ENCODE data around the gene KCNG2.

The KCNG2 gene

DNA sequence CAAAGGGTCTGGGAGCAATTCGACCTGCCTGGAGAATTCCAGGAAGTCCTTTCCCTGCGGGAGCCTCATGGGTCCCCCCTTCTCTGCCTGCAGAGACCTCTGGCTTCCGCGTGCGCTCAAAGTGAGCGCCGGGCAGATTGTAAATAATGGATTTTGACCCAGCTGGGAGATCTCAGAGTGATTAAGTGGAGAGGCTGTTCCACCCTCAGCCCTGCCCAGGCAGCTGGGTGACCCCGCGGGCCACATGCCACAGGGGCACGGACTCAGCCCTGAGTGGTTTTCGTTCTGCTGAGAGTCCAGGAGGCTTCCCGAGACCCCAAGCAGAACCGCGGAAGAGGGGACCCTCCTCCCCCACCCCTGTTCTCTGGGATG lies 1.2 kb downstream of the KCNG2 start:
- no peak for DNase-seq (ENCODE audit: low read depth, low spot score)

DNA sequence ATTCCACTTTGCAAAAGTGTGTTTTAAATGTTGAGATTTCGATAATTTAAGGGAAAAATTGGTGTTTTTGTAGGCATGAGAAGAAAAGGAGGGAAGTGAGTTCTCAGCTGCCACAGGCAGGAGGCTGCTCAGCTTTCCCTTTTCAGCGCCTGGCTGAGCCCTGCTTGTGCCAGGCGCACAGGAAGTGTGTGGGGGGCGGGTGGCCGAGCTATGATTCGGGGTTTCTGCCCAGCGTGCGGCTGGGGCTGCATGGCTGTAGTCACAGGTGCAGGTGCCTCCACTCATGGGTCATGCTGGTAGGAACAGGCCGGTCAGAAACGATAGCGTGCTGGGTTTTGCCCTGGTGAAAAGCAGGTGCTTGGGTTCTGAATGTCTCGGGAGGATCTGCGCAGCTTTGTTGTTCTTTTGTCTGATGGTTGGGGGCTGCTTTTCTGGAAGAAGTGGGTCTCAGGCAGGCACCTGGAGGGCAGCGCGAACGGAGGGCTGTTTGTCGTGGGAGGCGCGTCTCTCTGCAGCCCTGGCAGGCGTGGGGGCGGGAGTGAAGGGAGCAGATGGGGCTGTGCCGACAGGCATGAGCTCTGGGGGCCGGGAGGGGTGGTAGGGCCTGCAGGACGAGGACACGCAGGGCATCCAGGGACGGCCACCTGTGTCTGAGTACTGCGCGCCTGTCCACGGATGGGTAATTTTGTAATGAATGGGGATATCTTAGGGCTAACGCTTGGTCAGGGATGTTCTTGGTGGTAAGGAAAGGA lies 2.1 kb downstream of the KCNG2 start:
- DNase-seq (ENCODE audit: low read depth, low spot score), result no peak

DNA sequence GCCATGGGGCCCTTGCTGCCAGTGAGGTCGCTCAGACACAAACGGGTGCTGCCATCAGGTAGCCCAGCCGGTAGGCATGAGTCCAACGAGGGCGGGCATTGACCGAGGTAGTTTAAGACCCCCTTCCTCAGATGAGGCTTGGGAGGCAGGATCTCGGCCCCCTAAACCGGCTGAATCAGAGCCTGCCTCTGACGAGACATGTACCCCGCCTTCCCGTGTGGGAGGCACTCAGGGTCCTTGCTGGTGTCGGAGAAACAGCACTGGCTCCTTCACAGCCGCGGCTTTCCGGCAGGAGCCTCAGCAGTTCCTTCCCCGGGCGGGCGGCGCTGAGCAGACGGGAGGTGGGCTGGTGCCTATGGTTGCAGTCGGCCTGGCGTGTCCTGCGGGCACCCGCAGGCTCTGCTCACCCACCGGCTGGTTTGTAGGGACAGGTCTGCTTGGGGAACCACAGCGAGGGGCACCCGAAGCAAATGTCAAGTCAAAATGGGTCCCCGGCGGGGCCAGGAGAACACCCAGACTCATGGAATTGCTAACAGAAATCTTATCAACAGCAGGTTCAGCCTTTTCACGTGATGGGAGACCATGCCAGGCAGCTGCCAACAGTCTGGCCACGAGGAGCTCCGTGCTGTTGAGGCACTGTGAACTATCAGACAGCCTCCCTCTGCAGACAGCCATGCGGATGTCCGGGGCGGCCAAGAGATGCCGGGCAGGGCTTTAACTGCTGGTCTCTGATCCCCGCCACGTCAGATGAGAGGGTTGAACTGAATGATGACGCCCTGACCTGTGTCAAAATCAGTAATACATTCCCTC lies 2.8 kb downstream of the KCNG2 start:
- DNase-seq (ENCODE audit: low read depth, low spot score), result no peak

DNA sequence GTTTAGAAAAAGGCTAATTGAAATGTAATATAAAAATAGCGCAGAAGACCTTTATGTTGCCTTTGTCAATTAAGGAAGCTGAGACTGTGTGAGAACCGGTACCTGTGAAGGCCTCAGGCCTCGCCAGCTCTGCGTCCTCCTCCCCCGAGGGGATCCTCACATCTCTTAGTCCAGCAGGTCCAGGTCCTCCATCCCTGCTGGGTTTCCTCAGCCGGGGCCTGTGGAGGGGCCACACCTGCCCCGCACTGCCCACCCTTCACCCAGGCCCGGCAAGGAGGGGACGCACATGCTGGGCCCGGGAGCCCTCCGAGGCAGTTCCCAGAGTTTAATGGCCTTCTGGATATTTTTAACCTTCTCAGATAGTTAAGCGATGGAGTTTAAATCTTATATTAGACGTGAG lies 3.5 kb downstream of the KCNG2 start:
- DNase-seq (ENCODE audit: low read depth, low spot score), result no peak

DNA sequence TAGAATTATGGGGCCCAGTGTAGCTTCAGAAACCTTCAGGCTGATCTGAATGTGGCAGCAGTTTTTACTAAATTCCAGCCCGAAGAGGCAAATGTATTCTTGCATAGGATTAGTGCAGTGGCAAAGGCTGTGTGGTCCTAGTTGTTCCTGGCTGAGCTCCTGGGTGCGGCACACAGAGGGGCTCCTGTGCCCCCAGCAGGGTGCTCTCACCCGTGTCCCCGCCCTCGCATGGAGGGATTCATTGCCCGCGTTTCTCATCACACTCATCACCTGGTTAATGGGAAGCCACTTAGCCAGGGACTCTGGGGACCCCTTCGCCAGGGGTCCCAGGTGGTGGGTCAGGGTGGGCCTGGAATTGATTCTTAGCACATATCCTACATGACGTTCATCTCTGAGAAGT lies 3.9 kb downstream of the KCNG2 start:
- DNase-seq (ENCODE audit: low read depth, low spot score), result no peak

DNA sequence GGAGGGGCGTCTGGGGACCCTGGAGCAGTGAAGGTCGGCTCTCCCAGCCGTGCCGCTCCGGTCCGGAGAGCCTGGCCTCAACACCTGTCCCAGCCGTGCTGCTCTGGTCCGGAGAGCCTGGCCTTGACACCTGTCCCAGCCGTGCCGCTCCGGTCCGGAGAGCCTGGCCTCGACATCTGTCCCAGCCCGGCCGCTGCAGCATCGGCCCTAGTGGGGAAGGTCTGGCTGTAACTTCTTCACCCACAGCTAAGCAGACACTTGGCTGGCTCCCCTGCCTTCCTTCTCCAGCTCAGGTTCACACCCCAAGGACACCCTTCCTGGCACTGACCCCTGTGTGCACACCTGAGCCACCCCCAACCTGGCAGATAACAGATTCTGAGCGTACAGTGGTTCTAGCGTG lies 4.6 kb downstream of the KCNG2 start:
- no peak for DNase-seq (ENCODE audit: low read depth, low spot score)

DNA sequence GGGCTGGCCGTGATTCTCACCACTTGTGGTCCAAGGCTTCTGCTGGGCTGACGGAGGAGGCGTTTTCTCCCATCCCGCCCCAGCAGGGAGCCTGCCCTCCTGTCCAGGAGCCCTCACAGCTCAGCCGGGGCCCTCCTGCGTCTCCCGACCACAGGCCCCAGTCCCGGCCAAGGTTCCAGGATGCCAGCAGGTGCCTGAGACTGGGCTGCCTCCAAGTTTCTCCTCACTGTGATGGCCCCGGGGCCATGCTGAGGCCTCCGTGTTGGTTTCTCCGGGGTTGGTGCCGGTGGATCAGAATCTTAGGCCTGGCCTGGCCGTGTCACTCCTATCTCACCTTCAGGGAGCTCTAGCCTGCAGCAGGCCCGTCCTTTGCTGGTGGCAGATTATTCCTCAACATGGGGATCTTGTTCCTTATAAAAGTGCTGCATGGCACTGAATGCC lies 5.9 kb downstream of the KCNG2 start:
- DNase-seq (ENCODE audit: low read depth, low spot score), result no peak

DNA sequence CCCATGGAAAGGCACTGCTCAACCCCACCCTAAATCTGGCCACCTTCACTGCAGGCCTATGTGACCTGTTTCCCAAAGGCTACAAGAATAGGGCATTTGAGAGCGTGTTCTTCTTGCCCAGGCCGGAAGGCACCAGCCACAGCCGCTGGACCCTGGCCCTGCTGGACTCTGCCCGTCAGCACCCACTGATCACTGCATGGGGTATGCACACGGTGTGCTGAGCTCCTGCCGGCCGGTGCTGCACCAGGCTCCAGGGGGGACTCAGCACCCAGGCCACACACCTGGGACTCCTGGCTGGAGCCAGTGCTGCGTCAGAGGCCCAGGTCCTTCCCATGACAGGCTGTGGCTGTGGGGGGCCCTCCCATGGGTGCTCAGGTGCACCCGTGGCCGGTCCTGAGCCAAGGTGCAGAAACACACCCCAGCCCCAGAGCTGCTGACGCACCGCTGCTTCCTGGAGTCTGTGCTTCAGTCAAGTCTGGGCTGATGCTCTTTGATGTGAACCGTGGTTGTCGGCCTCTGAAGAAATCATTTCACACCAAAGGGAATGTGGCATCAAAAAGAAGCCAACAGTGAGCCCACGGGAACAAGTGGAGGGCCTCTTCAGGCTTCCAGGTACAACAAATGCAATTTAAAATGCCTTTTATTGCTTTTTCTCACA lies 6.5 kb downstream of the KCNG2 start:
- no peak for DNase-seq (ENCODE audit: low read depth, low spot score)

DNA sequence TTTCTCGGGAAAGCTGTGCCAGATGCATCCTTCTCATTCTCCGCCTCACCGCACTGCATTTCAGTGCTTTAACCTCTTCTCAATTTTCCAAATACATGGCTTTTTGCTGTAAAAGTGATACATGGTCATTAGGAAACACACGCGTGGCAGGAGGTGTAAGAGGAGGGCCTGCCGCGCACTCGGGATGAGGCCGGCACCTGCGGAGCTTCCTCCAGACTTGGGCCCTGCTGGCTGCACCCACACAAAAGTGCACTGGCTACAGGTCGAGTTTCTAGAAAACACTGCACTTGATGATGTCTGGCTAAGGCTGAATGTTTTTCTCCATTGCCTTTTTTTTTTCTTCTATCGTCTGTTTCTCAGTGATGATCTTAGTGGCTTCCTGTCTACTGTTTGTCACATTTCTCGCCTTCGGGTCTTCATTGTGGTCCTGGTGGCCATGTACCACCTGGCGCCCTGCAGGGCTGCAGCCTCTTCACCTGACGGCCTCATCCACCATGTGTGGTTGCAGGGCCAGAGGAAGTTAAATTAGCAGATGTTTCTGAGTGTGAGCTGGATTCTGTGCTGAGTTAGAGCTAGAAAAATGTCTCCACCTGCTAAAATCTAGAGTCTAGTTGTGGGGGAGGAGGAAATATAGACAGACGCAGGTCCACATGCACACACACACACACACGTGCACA lies 7.6 kb downstream of the KCNG2 start:
- DNase-seq (ENCODE audit: low read depth, low spot score), result no peak

DNA sequence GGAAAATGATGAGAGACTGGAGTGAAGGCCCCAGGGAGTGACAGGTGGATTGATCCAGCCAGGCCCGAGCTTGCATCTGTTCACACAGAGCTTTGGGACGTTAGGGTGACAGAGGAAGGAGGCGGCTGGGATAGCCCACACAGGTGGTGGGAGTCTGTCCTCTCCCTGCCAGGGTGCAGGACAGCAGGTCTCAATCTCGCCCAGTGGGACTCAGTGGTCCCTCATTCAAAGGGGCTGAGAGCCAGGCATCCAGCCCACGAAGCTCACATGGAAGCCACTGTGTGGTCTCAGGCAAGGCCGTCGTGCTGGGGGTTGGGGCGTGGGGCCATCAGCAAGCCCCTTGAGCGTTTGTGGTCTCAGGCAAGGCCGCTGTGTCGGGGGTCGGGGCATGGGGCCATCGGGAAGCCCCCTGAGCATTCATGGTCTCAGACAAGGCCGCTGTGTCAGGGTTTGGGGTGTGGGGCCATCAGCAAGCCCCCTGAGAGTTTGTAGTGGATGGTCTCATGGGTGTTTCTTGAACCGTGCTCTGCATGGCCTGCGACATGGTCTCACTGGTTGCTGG lies 8.3 kb downstream of the KCNG2 start:
- DNase-seq (ENCODE audit: low read depth, low spot score), result no peak

DNA sequence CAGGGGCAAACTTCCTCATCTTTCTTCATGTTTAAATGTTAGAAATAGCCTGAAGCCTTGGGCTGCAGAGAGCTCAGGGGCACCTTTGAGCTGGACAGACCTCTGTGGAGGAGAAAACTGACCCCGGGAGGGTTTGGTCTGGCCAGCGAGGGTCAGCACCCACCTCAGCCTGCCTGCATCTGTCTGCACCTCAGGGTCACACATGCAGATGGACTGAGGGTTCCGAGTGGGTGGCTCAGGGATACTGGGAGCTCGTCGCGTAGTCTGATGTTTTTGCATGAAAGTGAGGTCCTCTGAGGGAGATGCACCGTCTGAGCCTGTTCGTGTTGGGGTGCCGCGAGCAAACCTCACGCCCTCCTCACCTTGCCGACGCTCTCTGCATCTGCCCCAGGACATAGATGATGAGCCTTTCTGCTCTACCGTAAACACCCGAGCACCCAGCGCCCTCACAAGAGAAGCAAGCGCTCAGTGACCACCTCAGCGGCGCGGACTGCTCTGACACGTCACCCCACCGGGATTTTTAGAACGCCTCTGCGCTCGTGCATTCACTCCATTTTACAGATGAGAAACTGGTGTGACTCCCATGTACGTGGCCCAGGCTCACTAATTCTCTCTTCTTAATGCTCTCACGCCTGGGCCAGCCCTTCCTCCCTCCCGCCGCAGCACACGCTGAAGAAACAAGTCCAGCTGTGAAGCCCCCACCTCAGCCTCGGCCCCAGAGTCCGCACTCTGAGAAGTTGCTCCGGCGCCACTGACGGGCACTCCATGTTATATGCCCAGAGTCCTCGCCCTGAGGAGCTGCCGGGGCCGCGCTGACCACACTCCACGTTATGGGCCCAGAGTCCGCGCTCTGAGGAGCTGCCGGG lies 9.5 kb downstream of the KCNG2 start:
- DNase-seq (ENCODE audit: low read depth, low spot score), result no peak

DNA sequence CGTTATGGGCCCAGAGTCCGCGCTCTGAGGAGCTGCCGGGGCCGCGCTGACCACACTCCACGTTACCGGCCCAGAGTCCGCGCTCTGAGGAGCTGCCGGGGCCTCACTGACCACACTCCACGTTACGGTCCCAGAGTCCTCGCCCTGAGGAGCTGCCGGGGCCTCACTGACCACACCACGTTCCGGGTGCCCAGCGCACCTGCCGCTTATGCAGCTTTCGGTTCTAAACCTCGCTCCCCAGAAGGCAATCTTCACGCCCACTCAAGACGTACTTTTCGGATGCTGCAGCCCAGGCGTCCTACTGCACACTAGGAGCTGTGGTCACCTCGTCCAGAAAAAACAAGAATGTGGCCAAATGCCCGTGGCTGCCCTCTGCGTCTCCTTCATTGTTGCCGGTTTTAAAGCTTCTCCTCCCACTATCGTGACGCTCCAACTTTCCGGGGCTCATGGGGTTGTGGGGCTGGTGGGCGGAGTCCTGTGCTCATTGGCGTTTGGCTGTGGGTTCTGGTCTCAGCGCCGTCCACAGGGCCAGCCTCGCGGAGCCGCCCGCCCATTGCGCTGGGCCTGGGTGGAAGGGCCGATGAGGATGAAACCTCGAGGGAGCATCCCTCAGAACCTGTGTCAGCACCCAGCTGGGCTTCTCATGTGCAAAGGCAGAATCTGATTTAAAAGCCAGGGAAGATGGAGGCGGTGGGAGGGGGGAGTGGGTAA lies 11.9 kb downstream of the KCNG2 start:
- no peak for DNase-seq (ENCODE audit: low read depth, low spot score)

DNA sequence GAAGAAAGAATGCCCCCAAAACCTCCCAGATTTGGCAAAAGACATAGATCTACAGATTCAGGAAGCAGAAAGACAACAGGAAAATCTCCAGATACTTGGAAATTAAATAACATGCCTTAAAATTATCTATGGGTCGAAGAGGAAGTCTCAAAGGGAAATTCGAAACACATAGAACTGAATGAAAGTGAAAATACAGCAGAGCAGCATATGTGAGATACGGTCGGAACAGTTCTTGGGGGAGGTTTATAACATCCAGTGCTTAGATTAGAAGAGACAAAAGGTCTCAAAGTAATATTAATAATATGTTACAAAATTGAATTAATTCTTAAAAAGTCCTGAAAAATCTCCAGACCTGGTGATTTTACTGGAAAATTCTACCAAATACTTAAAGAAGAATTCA lies 14.3 kb downstream of the KCNG2 start:
- DNase-seq (ENCODE audit: low read depth, low spot score), result no peak

DNA sequence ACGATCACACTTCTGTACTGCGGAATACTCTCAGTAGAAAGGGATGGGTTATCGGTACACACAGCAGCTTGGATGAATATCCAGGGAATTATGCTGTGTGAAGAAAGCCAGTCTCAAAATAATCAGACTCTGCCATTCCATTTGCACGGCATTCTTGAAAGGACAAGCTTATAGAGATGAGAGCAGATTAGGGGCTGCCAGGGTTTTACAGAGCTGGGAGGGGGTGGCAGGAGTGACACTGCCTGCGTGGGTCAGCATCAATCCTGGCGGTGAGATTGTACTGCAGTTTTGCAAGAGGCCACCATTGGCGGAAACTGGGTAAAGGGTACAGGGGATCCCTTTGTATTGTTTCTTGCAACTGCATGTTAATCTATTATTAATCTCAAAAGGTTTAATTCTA lies 16.6 kb downstream of the KCNG2 start:
- DNase-seq (ENCODE audit: low read depth, low spot score), result no peak

DNA sequence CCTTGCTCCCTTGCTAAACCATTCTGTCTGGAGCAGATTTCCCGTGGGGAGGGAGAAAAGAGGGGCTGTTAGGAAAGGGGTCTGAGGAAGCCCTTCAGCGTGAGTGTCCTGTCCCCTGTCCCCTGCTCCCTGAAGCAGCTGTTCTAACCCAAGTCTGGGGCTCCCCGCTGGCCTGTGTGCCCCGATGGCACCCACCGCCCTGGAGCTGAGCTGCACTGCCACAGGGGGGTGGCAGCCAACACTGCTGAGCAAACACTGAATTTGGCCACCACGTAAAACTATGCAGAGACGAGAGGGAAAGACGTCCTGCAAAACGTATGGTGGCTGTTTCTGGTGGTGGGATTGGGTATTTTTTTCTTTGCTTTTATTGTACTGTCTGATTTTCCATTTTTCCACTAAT lies 17.9 kb downstream of the KCNG2 start:
- no peak for DNase-seq (ENCODE audit: low read depth, low spot score)

DNA sequence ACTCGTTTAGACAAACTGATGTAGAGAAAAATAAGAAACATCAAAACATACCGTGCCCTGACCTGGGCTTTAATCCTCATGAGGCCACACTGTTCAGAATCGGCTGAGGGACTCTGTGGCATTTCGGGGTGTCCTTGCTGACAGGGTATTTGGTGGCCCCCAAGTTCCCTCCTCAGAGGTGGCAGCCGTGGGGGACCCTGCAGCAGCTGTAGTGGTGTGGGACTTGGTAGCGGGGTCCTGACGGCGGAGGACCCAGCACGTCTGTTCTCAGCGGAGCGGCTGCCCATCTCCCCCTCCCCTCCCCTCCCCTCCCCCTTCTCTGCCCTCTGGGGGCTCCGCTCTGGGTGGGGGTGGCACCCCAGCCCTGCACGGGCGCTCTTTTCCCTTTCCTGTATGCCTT lies 18.4 kb downstream of the KCNG2 start:
- no peak for DNase-seq (ENCODE audit: low read depth, low spot score)

DNA sequence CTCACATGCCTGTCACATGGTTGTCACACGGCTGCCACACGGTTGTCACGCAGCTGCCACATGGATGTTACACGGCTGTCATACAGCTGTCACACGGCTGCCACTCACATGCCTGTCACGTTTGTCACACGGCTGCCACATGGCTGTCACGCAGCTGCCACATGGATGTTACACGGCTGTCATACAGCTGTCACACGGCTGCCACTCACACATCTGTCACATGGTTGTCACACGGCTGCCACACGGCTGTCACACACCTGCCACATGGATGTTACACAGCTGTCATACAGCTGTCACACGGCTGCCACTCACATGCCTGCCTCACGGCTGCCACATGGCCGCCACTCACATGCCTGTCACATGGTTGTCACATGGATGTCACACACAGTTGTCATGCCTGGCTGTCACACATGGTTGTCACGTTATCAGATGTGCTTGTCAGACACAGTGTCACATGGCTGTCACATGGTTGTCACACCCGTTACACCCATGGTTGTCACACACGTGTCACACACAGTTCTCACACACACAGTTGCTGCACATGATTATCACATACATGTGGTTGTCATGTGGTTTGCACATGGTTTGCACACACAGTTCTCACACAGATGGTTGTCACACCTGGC lies 19.4 kb downstream of the KCNG2 start:
- no peak for DNase-seq (ENCODE audit: low read depth, low spot score)

DNA sequence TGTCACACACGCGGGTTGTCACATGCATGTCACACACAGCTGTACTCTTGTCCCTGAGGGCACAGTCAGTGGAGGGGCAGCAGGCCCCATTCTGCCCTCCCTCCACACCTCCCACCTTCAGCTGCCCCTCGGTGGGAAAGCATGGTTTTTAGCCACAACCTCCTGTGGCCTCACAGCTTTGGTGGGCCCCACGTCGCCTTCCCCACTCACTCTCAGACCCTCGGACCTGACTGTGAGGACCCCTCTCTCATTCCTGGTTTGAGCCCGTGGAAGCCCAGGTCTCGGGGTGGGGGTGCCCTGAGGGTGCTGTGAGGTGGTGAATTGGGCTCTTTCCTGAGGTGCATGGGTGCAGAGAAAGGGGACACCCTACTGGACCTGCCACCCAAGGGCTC lies 19.9 kb downstream of the KCNG2 start:
- DNase-seq (ENCODE audit: low read depth, low spot score), result no peak

DNA sequence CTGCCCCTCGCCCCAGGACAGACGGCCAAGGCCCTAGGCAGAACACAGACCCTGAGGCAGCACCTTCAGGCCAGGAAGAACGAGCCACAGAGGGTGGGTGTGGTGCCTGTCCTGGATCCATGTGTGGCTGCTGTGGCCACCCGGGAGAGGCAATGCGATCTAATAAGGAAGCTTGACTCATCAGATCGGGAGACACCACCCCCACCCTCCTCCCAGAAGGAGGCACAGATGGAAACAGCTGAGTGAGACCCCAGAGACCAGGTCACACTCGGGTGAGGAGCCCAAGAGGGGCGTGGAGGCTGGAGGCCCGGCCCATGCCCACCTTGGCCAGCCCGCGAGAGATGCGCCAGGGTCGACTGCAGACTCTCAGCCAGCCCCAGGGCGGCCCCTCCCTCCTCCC lies 20.3 kb downstream of the KCNG2 start:
- DNase-seq (ENCODE audit: low read depth, low spot score), result no peak

DNA sequence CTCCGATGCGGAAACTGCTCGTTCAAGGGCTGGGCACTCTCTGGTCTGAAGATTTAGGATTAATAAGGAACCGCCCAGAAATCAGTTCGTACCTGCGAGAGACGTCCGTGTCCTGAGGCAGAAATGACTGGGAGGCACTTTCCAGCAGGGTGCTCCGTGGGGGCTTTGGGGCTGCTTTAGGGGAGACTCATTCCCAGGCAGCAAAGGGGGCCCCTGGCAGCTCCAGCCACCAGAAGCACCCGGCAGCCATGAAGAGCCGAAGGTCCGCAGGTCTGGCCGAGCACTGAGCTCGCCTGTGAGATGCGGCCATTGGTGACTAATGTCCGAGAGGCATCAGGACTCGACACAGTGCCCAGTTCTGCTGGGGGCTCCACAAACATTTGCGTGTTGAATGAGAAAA lies 20.9 kb downstream of the KCNG2 start:
- DNase-seq (ENCODE audit: low read depth, low spot score), result no peak
